SKM-1 (cell line): ENCODE measurements around the gene SYNDIG1.

Experiments
- DNase-seq: peaks from one replicate; lab custom pipeline; 2025; ENCODE audit not compliant: unreplicated experiment; lab: John Stamatoyannopoulos, UW

SYNDIG1 gene

GRCh38 chr20:24672181-24672880 lies 202.9 kb downstream of the SYNDIG1 start:
- DNase-seq, result no peak

- DNase-seq, result no peak
Observed at GRCh38 chr20:24672886-24673677, 203.7 kb downstream of the SYNDIG1 start.

- DNase-seq, result no peak
Observed at GRCh38 chr20:24673678-24674570, 204.5 kb downstream of the SYNDIG1 start.

- DNase-seq, result no peak
Observed at GRCh38 chr20:24674921-24675605, 205.6 kb downstream of the SYNDIG1 start.

- no peak for DNase-seq
Observed at GRCh38 chr20:24675651-24676352, 206.4 kb downstream of the SYNDIG1 start.

GRCh38 chr20:24676353-24676977 lies 207.0 kb downstream of the SYNDIG1 start:
- DNase-seq, result no peak

- no peak for DNase-seq
Observed at GRCh38 chr20:24676978-24677370, 207.5 kb downstream of the SYNDIG1 start.

GRCh38 chr20:24677626-24678315 lies 208.3 kb downstream of the SYNDIG1 start:
- DNase-seq, result no peak

GRCh38 chr20:24678351-24679106 lies 209.1 kb downstream of the SYNDIG1 start:
- no peak for DNase-seq

GRCh38 chr20:24679448-24680047 lies 210.1 kb downstream of the SYNDIG1 start:
- no peak for DNase-seq

- no peak for DNase-seq
Observed at GRCh38 chr20:24681634-24682495, 212.4 kb downstream of the SYNDIG1 start.

- DNase-seq, result no peak
Observed at GRCh38 chr20:24682496-24682985, 213.1 kb downstream of the SYNDIG1 start.

GRCh38 chr20:24683676-24684075 lies 214.2 kb downstream of the SYNDIG1 start:
- no peak for DNase-seq

GRCh38 chr20:24684421-24684871 lies 215.0 kb downstream of the SYNDIG1 start:
- no peak for DNase-seq

GRCh38 chr20:24684956-24685691 lies 215.7 kb downstream of the SYNDIG1 start:
- DNase-seq, result no peak

GRCh38 chr20:24685736-24686135 lies 216.3 kb downstream of the SYNDIG1 start:
- no peak for DNase-seq
